NCI-H2227 treated with DMSO at 0.1 percent for 48 hours (cell line): Measurements from ENCODE around the gene FMN2.

Experiments used
- DNase-seq: peaks from one replicate; lab custom pipeline; 2025; lab: John Stamatoyannopoulos, UW

Gene FMN2

GRCh38 chr1:240091614-240092300 lies at the start of gene FMN2:
TSS of gene FMN2 (plus strand) at chr1:240091883. CDS start at chr1:240092110, 227 bp downstream.
- peak; percentile 82 for DNase-seq

GRCh38 chr1:240044620-240045019 lies 47.1 kb upstream of the FMN2 start:
- no peak for DNase-seq

GRCh38 chr1:240046000-240046399 lies 45.7 kb upstream of the FMN2 start:
- DNase-seq, result no peak

DNA sequence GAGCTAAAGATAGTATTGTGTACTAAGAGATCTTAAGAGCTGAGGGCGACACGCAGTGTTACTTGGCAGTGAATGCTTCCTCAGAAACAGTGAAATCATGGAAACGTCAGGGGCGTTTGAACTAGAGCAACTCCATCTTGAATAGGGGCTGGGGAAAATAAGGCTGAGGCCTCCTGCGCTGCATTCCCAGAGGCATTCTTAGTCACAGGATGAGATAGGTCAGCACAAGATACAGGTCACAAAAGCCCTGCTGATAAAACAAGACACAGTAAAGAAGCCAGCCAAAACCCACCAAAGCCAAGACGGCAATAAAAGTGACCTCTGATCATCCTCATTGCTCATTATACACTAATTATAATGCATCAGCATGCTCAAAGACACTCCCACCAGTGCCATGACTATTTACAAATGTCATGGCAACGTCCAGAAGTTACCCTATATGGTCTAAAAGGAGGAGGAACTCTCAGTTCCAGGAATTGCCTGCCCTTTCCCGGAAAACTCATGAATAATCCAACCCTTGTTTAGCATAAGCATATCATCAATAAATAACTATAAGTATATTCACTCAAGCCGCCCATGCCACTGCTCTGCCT lies 37.5 kb upstream of the FMN2 start:
- no peak for DNase-seq

- DNase-seq, result no peak
Observed at GRCh38 chr1:240055936-240056335, 35.7 kb upstream of the FMN2 start.

DNA sequence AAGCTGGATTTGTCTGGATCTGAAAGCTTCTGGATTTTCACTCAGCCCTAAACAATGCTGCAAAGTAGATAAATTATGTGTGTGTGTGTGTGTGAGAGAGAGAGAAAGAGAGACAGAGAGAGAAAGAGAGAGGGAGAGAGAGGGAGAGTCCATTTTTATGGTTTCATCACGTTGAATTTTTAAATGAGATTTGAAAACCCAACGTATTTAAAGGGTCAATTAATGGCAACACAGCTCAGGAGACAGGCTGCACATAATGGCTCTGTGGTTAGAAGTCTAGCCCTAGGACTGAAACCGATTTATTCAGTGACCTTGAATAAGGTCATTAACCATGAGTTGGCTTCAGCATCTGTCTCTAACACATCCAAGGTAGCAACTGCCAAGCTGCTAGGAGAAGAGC lies 35.3 kb upstream of the FMN2 start:
- no peak for DNase-seq

DNA sequence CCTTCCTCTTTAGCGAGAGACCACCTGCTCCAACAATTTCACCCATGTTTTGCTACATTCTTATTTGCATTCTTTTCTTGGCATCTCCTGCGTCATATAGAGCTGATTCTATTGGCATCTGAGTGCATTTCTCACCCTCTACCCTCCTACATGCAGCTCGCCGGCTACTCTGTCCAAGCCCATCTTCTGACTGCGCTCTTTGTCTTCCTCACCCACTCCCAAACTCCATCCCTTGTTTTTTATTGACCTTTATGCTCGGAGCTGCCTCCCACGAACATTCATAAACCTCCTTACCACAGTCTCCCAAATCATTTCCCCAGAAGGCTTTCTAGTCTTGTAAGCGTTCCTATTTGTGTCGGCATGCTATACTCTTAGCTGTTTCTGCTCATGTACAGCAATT lies 33.6 kb upstream of the FMN2 start:
- DNase-seq, result no peak

DNA sequence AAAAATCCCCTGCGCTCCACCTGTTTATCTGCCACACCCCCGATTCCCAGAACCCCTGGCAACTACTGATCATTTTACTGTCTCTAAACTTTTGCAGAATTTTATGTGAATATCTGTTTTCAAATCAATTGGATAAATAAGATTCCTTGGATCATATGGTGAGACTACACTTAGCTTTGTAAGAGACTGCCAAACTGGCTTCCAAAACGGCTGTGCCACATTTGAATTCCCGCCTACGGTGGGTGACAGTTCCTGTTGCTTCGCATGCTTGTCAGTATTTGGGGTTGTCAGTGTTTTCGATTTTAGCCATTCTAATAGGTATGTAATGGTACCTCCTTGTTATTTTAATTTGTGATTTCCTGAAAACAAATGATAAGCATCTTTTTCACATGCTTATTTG lies 22.7 kb upstream of the FMN2 start:
- DNase-seq, result no peak

- DNase-seq, result no peak
Observed at GRCh38 chr1:240070188-240070587, 21.5 kb upstream of the FMN2 start.

DNA sequence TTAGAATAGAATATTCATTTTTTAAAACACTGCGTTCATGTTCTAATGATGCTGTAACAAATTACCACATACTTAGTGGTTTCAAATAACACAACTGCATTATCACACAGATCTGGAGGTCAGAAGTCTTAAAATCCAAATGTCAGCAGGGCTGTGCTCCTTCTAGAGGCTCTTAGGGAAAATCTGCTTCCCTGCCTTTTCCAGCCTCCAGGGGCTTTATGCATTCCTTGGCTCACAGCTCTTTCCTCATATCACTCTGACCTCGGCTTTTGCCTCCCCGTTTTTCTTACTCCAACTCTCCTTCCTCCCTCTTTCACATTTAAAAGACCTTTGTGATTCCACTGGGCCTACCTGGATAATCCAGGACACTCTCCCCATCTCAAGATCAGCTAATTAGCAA lies 18.6 kb upstream of the FMN2 start:
- DNase-seq, result no peak

GRCh38 chr1:240074422-240074821 lies 17.3 kb upstream of the FMN2 start:
- DNase-seq, result no peak

DNA sequence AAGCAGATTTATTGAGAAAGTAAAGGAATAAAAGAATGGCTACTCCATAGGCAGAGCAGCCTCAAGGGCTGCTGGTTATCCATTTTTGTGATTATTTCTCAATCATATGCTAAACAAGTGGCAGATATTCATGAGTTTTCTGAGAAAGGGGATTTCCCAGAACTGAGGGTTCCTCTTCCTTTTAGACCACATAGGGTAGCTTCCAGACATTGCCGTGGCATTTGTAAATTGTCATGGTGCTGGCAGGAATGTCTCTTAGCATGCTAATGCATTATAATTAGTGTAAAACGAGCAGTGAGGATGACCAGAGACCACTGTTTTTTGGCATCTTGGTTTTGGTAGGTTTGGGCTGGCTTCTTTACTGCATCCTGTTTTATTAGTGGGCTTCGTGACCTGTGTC lies 16.8 kb upstream of the FMN2 start:
- DNase-seq, result no peak

- DNase-seq, result no peak
Observed at GRCh38 chr1:240084337-240084736, 7.3 kb upstream of the FMN2 start.

DNA sequence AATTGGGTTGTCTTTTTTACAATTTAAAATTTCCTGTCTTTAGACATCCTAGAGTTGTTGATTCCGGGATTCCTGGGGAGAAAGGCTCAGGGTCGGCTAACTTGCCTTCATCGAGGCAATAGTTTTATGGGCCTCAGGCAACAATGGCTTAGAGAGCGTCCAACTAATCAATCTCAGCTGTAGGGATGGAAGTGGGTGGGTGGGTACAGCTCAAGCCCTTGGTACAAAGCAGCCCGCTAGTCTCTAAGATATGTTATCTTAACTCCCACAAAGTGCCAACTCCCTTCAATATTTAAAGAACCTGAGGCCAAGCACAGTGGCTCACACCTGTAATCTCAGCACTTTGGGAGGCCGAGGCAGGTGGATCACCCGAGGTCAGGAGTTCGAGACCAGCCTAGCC lies 6.9 kb upstream of the FMN2 start:
- no peak for DNase-seq

- no peak for DNase-seq
Observed at GRCh38 chr1:240086726-240087125, 5.0 kb upstream of the FMN2 start.

DNA sequence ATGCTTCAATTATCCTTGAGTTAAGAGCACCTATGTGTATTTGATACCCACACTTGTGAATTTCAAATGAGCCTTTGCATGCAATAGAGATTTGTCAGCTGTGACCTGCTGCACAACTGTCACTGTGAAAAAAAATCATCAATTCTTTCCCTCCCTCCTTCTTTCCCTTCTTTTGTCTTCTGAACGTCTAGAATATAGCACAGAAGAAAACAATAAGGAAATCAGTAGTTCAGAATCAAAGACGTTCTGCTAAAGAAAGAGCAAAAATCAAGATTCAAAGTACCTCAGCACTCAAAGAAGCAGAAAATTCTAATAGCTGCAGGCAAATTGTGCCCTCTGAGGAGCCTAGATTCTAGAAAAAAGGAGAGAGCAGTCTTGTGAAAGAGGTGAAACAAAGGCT lies 1.7 kb upstream of the FMN2 start:
- DNase-seq, result no peak

GRCh38 chr1:240090957-240091600 lies 604 bp upstream of the FMN2 start:
- DNase-seq, result no peak

DNA sequence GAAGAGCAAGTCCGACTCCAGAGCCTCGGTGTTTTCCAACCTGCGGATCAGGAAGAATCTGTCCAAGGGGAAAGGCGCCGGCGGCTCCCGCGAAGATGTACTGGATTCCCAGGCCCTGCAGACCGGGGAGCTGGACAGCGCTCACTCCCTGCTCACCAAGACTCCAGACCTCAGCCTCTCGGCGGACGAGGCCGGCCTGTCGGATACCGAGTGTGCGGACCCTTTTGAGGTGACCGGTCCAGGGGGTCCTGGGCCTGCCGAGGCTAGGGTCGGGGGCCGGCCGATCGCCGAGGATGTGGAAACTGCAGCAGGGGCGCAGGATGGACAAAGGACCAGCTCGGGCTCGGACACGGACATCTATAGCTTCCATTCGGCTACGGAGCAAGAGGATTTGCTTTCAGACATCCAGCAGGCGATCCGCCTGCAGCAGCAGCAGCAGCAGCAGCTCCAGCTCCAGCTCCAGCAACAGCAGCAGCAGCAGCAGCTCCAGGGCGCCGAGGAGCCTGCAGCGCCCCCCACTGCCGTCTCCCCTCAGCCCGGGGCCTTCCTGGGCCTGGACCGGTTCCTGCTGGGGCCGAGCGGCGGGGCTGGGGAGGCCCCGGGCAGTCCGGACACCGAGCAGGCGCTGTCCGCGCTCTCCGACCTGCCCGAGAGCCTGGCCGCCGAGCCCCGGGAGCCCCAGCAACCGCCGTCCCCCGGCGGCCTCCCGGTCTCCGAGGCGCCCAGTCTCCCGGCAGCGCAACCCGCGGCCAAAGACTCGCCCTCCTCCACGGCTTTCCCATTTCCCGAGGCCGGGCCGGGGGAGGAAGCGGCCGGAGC lies 827 bp downstream of the FMN2 start:
- DNase-seq, result no peak

DNA sequence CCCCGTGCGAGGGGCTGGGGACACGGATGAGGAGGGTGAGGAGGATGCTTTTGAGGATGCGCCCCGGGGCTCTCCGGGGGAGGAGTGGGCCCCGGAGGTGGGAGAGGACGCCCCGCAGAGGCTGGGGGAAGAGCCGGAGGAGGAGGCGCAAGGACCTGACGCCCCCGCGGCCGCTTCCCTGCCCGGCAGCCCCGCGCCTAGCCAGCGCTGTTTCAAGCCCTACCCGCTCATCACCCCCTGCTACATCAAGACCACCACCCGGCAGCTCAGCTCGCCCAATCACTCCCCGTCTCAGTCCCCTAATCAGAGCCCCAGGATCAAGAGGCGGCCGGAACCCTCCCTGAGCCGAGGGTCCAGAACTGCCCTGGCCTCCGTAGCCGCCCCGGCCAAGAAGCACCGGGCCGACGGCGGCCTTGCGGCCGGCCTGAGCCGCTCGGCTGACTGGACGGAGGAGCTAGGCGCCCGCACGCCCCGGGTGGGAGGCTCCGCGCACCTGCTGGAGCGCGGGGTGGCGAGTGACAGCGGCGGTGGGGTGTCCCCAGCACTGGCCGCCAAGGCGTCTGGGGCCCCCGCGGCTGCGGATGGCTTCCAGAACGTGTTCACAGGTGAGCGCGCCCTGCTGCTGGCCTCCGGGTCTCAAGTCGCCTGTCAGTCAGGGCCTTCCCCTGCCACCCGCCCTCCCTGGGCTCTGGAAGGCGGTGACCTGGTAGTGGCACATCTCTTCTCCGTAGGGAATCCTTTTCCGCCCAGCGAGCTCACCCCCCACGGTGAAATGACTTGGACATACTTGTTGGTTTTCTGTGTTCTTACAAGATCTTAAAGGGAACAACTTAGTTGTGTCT lies 1.7 kb downstream of the FMN2 start:
- no peak for DNase-seq

- DNase-seq, result no peak
Observed at GRCh38 chr1:240094041-240094722, 2.5 kb downstream of the FMN2 start.

- no peak for DNase-seq
Observed at GRCh38 chr1:240096974-240097373, 5.3 kb downstream of the FMN2 start.
